ENCODE measurements around the gene PLCB1. TPM values are rescaled to one million over a fixed set of nuclear protein-coding genes. Genes with fewer than 3 reads are reported as not detected.
"Not testable (repeated sequence)": the region's sequence is repeated elsewhere in the genome, so short reads cannot be mapped to it uniquely, and the experiment has no call there.

PLCB1 gene
- total RNA-seq, 2 donors from 2014 or later, result 1.8 to 3.0 TPM

DNA sequence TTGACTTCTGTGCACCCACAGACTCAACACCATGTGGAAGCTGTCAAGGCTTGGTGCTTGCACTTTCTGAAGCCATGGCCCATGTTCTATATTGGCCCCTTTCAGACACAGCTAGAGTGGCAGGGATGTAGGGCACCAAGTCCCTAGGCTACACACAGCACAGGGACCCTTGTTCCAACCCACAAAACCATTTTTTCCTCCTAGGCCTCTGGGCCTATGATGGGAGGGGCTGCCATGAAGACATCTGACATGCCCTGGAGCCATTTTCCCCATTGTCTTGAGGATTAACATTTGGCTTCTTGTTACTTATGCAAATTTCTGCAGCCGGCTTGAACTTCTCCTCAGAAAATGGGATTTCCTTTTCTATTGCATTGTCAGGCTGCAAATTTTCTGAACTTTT is 27.2 kb downstream of the PLCB1 start:
- H3K36me3 Mint-ChIP-seq (ENCODE audit: low read depth); ATAC-seq (replicated peaks); H3K4me3 Mint-ChIP-seq; H3K27ac Mint-ChIP-seq; H3K27me3 Mint-ChIP-seq; H3K9me3 Mint-ChIP-seq: not testable (repeated sequence)
- H3K4me1 Mint-ChIP-seq, result peaks cover 28% of the 10 kb centered on the region

DNA sequence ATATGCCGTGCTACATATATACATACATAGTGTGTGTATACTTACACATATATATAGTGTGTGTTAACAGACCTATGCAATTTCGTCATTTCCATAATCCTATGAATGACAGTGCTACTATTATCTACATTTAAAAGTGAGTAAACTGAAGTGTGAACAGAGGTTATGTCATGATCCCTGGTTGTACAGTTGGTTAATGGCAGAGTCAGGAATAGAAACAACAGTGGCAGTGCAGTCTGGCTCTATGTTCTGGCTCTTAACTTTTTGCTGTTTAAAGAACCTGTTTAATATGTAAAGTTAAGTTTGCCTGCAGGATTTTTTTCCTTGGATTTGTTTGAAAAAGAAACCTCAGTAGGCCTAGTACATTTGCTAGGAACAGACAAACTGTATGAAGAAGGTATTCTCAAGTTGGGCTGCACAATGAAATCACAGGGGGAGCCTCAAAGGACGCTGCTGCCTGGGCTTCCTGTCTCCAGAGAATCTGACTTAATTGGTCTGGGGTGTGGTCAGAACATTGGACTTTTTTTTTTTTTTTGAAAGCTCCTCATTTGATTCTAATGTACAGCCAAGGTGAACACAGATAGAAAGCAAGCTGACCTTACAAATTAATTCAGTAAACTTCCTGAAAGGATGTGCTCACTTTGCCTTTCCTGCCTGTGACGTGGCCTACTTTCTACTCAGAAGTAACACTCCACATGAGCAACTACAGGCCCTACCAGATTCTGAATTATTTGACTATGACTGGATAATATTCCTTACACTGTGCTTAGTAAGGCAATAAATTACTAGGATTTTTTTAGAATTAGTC is 29.4 kb downstream of the PLCB1 start:
- H3K9me3 Mint-ChIP-seq, result no peaks in the 10 kb centered on the region
- no peaks in the 10 kb centered on the region for H3K36me3 Mint-ChIP-seq (ENCODE audit: low read depth)
- peak overlapping the region; percentile 76 for H3K4me3 Mint-ChIP-seq
- no peaks in the 10 kb centered on the region for H3K27me3 Mint-ChIP-seq
- ATAC-seq (replicated peaks), result peak; percentile 83
- H3K4me1 Mint-ChIP-seq, result peaks cover 19% of the 10 kb centered on the region
- H3K27ac Mint-ChIP-seq, result peak overlapping the region; percentile 81

DNA sequence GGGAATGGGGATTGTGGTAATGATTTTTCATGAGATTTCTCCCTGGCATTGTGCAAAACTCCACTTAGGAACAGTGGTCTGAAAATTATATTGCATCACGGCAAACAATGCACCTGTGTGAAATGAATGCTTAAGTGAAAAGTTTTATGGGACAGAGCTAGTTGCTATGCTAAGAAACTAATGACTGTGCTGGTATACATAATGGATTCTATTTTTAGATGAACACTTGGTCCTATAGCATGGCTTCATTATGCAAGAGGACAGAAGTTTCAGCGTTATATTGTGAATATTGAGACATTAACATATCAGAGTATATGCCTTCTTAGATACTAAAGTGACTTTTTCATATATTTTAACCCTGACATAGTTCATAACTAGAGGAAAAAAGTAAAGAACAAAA is 30.5 kb downstream of the PLCB1 start:
- no peaks in the 10 kb centered on the region for H3K9me3 Mint-ChIP-seq
- ATAC-seq (replicated peaks), result no peak

DNA sequence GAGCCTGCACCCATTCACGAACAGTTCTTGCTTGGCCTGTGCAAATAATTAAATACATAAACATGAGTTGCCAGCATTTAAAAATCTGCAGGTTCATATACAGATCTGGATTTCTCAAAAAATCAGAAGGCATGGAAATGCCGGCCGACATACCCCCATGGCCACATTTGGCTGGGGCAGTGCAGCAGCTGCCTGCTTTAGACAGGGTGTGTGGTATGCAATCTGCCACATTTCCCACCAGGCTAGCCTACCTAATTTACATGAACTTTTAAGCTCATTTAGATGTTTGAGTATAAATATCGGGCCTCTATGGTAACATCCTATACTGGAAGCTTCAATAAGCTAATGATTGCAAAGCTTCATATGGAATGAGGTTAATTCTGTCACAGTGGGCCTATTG is 31.5 kb downstream of the PLCB1 start:
- H3K4me3 Mint-ChIP-seq, result no peak overlapping the region
- H3K27me3 Mint-ChIP-seq, result no peaks in the 10 kb centered on the region
- no peak overlapping the region for H3K27ac Mint-ChIP-seq
- ATAC-seq (replicated peaks), result no peak
- H3K9me3 Mint-ChIP-seq, result no peaks in the 10 kb centered on the region
- no peaks in the 10 kb centered on the region for H3K36me3 Mint-ChIP-seq (ENCODE audit: low read depth)
- peaks cover 9% of the 10 kb centered on the region for H3K4me1 Mint-ChIP-seq

More for the DNA sequence above, 30.5 kb downstream of the PLCB1 start:
- H3K4me1 Mint-ChIP-seq, result peaks cover 14% of the 10 kb centered on the region
- no peak overlapping the region for H3K4me3 Mint-ChIP-seq
- H3K27ac Mint-ChIP-seq, result no peak overlapping the region
- no peaks in the 10 kb centered on the region for H3K36me3 Mint-ChIP-seq (ENCODE audit: low read depth)
- no peaks in the 10 kb centered on the region for H3K27me3 Mint-ChIP-seq

DNA sequence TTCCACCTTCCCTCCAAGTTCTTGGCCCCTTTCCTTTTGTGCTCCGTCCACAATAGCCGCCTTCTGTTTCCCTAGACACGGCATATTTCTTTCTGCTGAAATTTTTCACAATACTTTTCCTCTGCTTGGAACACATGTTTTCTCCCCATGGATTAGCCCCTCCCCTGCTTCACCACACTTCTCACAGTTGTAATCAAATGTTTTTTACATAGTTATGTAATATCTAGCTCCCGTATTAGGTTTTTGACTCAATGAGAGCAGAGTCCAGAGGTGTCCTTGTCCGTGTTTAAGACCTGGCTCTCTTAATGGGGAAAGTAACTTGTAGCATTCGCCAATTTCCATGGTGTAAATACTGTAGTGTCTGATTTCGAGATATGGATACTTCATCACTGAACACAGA is 34.7 kb downstream of the PLCB1 start:
- no peak for ATAC-seq (replicated peaks)

DNA sequence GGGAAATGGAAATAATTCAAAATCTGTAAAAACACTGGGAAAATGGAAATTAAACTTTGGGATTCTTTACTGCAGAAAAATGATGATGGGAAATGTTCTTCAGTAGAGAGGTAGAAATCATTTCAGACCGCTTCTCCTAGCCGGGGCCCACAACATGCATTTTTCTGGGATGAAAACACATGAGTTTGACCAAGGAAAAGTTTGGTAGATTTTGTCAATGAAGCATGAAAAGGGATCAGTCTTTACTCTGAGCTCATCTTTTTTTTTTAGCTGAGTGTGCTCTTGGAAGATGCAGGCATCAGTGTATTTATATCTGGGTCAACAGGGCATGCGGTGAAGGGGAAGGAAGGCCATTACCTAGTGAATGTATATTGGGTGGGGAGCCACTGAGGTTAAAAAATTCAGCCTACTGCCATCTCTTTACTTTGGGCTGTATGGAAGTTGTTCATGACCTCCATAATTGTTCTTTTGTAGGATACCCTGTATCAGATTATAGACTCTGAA is 36.8 kb downstream of the PLCB1 start:
- Mint-ChIP-seq H3K27me3 (no peaks in the 10 kb centered on the region), H3K27ac (no peak overlapping the region), H3K36me3 (ENCODE audit: low read depth) (no peaks in the 10 kb centered on the region), H3K4me3 (no peak overlapping the region), H3K9me3 (no peaks in the 10 kb centered on the region), H3K4me1 (peaks cover 5% of the 10 kb centered on the region)
- no peak for ATAC-seq (replicated peaks)

More for the DNA sequence above, 34.7 kb downstream of the PLCB1 start:
- Mint-ChIP-seq H3K4me3 (no peak overlapping the region), H3K27me3 (no peaks in the 10 kb centered on the region), H3K27ac (no peak overlapping the region), H3K4me1 (peaks cover 9% of the 10 kb centered on the region), H3K9me3 (no peaks in the 10 kb centered on the region), H3K36me3 (ENCODE audit: low read depth) (no peaks in the 10 kb centered on the region)

DNA sequence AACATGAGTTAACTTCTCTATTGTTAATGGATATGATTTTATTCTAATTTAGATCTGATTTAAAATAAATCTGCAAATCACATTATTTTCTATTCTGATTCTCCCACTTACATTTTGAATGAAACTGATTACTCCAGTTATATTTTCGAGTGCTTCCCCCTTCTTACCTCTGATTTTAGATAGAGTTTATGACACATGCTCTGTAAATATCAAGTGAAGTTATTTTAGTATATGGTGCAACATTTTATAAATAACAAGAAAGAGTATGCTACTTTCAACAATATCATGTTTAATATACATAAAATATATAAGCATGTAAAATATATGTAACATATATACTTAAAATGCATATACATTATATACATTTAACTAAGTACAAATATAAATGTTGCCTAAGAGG is 38.9 kb downstream of the PLCB1 start:
- H3K9me3 Mint-ChIP-seq, result no peaks in the 10 kb centered on the region
- ATAC-seq (replicated peaks), result no peak
- peaks cover 7% of the 10 kb centered on the region for H3K4me1 Mint-ChIP-seq
- no peaks in the 10 kb centered on the region for H3K36me3 Mint-ChIP-seq (ENCODE audit: low read depth)
- no peaks in the 10 kb centered on the region for H3K27me3 Mint-ChIP-seq
- no peak overlapping the region for H3K4me3 Mint-ChIP-seq
- H3K27ac Mint-ChIP-seq, result no peak overlapping the region

DNA sequence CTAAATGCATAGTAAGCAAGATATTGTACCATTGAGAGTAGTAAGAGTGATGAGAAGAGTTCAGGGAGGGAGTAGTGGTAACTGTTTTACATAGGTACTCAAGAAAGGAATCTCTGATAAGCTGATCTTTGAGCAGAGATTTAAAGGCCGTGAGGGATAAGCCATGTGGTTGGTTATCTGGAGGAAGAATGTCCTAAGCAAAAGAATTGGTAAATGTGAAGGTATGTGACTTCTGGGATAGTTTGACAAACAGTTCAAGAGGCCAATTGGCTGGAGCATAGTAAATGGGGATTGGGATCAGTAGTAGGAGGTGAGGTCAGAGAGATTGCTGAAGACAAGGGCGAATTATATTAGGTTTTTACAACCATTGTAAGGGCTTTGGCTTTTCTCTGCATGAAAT is 40.1 kb downstream of the PLCB1 start:
- no peak overlapping the region for H3K27ac Mint-ChIP-seq
- H3K36me3 Mint-ChIP-seq (ENCODE audit: low read depth), result no peaks in the 10 kb centered on the region
- H3K9me3 Mint-ChIP-seq, result no peaks in the 10 kb centered on the region
- H3K4me1 Mint-ChIP-seq, result peaks cover 4% of the 10 kb centered on the region
- H3K27me3 Mint-ChIP-seq, result no peaks in the 10 kb centered on the region
- ATAC-seq (replicated peaks), result no peak
- H3K4me3 Mint-ChIP-seq, result no peak overlapping the region

DNA sequence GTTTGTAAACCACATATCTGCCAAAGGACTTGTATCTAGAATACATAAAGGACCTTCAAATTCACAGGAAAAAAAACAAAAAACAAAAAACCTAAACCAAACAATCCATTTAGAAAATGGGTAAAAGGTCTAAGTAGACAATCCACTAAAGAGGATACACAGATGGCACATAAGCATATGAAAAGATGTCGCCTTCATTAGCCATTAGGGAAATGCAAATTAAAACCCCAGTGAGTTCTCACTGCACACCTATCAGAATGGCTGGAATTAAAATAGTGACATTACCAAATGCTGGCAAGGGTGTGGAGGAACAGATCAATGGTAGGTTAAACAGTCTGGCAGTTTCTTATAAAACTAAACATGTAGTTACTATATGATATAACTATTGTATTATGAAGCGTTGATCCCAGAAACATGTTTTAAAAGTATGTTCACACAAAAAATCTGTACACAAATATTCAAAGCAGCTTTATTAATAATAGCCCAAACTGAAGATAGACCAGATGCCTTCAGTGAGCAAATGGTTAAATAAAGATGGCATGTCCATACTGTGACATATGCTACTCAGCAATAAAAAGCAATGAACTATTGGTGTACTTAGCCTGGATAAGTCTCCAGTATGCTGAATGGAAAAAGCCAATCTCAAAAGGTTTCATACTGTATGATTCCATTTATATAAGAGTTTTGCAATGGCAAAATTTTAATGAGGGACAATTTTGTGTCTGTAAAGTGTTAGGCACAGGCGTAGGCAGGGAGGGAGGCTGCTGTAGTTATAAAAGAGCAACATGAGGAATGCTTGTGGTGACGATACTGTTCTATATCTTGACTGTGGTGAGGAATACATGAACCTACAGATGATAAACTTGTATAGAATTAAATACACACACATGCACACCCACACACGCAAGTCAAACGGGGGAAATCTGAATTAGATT is 43.9 kb downstream of the PLCB1 start:
- Mint-ChIP-seq H3K36me3 (ENCODE audit: low read depth) (no peaks in the 10 kb centered on the region), H3K4me3 (no peak overlapping the region), H3K9me3 (no peaks in the 10 kb centered on the region), H3K4me1 (peaks cover 4% of the 10 kb centered on the region), H3K27me3 (no peaks in the 10 kb centered on the region), H3K27ac (no peak overlapping the region)
- no peak for ATAC-seq (replicated peaks)

DNA sequence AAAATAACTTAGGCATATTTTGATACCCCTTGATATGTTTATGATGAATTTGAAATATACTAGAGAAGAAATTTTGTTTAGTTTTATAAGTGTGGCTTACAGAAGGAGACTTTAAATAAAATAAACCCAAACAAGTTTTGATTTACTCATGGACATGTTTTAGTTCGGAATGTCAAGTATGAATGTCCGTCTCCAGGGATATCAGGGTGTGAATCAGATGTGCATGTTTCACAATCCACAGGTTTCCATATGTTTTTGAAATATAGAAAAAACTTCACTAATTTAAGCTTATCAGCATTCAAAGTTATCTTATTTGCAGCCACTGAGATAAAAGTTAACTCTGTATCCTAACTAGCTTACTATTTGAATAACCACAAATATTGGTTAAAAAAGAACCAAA is 51.5 kb downstream of the PLCB1 start:
- Mint-ChIP-seq H3K27me3 (no peaks in the 10 kb centered on the region), H3K9me3 (no peaks in the 10 kb centered on the region), H3K27ac (no peak overlapping the region), H3K4me1 (no peaks in the 10 kb centered on the region), H3K4me3 (no peak overlapping the region), H3K36me3 (ENCODE audit: low read depth) (no peaks in the 10 kb centered on the region)
- ATAC-seq (replicated peaks), result no peak

DNA sequence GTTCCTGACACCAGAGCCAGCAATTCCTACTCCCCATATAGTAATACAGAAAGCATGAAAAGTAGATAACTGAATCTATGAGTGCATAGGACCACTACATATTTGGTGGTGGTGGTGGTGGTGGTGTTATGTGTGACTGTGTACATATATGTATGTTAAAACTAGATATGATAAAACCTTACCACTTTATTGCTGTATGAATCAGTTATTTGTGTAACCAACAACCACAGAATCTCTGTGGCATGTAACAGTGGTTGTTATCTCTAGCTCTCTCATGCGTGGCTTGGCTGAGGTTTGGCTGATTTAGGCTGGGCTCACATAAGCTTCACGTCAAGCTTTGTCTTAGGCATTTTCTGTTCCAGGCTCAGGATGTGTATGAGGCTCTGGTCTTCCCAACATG is 55.7 kb downstream of the PLCB1 start:
- Mint-ChIP-seq H3K4me3 (no peak overlapping the region), H3K4me1 (no peaks in the 10 kb centered on the region), H3K36me3 (ENCODE audit: low read depth) (no peaks in the 10 kb centered on the region), H3K27ac (no peak overlapping the region), H3K27me3 (no peaks in the 10 kb centered on the region), H3K9me3 (no peaks in the 10 kb centered on the region)
- peak; percentile 83 for ATAC-seq (replicated peaks)

DNA sequence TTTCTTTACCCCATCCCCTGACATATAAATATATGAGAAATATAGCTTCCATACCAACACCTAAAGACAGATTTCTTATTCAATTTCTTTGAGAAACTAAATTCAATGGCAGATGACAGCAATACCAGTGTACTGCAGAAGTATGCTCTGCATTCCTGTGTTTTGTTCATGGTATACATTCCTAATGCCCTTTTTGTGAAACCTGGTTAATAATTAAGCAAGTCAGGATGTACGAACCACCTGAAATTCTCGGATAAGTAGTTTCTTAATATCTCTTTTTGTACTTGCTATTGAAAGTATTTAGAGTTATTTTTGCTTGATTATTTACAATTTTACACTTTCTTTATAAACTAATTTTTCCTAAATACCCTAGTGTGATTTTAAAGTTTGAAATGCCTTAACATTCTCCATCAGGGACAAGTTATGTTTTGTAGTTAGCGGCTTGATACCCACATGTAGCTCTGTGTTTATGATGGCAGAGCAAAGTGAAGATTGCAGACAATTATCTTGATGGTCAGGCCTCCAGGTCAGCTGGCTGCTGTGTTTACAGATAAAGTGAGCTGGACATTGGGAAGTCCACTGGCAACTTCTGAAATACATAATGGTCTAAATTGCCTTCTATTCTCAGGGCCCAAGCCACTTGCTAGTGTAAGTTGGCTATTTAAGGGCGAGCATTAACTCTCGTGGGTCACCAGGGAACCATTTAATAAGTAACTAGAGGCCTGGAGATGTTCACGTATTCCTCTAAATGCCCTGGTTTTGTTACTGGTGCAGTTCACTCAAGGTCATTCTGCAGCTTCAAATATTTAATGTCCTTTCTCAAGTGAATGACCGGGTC is 58.2 kb downstream of the PLCB1 start:
- Mint-ChIP-seq H3K4me1 (no peaks in the 10 kb centered on the region), H3K36me3 (ENCODE audit: low read depth) (peaks cover 5% of the 10 kb centered on the region), H3K27me3 (no peaks in the 10 kb centered on the region), H3K27ac (no peak overlapping the region), H3K9me3 (no peaks in the 10 kb centered on the region), H3K4me3 (no peak overlapping the region)
- ATAC-seq (replicated peaks), result no peak

DNA sequence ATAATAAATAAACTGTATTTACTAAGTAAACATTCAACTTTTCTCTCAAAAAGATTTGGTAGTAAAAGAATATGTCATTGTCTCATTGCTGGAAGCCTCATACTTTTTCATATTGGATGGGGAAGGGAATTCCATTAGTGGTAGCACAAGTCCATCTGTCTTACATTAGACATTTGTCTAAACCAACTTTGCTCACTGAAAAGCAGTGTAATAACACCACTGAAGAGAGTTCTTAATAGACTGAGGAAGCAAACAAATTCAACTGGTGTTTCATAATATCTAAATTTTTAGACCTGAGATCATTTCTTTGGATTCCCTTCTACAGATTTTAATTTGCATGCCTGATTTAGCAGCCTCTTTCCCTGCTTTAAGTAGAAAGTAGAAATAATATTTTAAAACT is 62.7 kb downstream of the PLCB1 start:
- no peaks in the 10 kb centered on the region for H3K27me3 Mint-ChIP-seq
- ATAC-seq (replicated peaks), result no peak
- H3K4me3 Mint-ChIP-seq, result no peak overlapping the region
- no peak overlapping the region for H3K27ac Mint-ChIP-seq
- H3K9me3 Mint-ChIP-seq, result no peaks in the 10 kb centered on the region
- H3K36me3 Mint-ChIP-seq (ENCODE audit: low read depth), result peaks cover 5% of the 10 kb centered on the region
- H3K4me1 Mint-ChIP-seq, result no peaks in the 10 kb centered on the region

DNA sequence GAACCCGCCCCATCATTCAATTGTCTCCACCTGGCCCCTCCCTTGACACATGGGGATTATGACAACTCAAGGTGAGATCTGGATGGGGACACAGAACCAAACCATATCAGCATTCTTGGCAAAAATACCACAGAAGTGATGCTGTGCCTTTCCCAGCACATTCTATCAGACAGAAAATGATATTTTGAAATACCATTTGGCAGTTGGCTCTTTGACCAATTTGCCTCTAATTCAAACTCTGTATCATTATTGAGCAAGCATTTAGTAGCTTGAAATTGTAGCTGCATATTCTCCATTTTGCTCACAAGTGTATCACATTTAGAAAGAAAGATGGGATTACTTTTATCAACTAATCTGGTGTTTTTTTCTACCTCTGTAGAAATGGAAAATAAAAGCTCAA is 64.0 kb downstream of the PLCB1 start:
- no peak overlapping the region for H3K27ac Mint-ChIP-seq
- H3K36me3 Mint-ChIP-seq (ENCODE audit: low read depth), result peaks cover 5% of the 10 kb centered on the region
- H3K27me3 Mint-ChIP-seq, result no peaks in the 10 kb centered on the region
- no peaks in the 10 kb centered on the region for H3K9me3 Mint-ChIP-seq
- no peaks in the 10 kb centered on the region for H3K4me1 Mint-ChIP-seq
- ATAC-seq (replicated peaks), result no peak
- no peak overlapping the region for H3K4me3 Mint-ChIP-seq
